HPDE6-E6E7 (cell line): Measurements from ENCODE around the gene TTC28.

Source experiments
- DNase-seq: peaks from one replicate; pipeline ENCODE4 v3.0.0; 2011; ENCODE audit warnings: missing footprints; ENCODE audit errors: extremely low spot score

TTC28 gene

DNA sequence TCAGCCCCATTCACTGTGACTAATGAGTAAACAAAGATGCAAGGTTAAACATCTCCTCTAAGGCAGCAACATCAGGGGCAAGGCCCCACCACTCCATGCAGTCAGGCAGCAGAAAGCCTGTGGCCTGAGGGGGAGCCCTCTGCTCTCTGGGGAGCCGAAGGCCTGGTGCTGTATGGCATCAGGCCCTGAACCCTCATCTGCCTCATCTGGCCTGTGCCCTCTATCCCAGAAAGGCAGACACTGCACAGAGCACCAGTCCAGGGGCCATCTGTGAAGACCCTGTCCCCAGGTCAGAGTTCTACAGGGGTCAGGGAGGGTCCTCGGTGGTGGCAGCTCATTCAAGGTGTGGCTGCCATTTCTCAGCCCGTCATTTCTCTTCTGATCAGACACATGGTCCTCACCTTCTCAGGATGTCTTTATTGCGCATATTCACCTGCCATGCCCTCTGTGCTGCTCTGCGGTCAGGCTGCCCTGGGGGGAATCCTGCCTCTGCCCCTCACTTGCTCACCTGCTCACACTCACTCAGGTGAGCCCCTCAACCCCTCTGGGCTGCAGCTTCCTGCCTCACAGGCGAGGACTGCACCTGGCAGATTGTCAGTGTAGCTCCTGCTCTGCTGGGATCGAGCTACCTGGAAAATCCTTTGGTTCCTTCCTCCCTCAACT is 657.5 kb downstream of the TTC28 start:
- DNase-seq = no peak

- DNase-seq = no peak
Observed at GRCh38 chr22:28021116-28021997, 658.3 kb downstream of the TTC28 start.

DNA sequence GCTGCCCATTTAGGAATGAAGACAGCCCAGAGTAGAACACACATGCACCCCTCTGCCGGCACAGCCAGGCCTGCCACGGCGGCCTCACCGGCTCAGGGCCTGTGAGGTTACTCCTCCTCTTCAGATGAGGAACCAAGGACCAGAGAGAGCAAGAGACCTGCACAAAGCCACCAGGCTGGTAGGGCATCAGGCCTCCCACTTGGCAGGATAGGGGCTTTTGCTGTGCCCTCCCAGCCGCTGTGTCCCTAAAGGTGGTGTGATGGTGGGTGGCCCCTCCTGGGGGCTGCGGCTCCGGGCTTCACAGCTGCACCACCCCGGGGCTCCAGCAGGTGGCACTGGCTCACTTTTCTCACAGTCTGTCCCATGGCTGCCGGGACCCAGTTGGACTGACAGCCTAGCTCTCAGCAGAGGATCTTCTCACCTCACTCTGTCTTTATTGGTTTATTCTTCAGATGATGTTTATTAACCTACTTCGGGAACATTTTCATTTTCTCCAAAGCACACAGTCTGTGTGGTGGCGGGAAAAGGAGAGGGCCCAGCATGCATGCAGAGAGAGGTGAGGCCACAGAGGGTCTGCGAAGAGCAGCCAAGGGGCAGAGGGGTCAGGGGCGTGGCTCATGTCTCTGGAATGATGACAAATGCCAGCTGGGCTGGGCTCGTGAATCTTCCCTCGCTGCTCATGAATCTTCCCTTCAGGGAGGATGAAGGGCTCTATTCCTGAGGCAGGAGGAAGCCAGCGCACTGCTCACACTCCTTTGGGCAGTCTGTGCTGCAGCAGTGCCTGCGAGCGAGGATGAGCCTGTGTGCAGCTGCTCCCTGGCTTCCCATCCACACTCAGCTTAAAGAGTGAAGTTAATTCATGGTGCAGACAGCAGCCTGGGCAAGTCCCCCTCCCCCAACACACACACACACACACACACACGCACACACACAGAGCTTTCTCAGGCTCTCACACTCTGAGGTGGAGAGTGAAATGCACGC is 659.5 kb downstream of the TTC28 start:
- DNase-seq = peak; percentile 67

DNA sequence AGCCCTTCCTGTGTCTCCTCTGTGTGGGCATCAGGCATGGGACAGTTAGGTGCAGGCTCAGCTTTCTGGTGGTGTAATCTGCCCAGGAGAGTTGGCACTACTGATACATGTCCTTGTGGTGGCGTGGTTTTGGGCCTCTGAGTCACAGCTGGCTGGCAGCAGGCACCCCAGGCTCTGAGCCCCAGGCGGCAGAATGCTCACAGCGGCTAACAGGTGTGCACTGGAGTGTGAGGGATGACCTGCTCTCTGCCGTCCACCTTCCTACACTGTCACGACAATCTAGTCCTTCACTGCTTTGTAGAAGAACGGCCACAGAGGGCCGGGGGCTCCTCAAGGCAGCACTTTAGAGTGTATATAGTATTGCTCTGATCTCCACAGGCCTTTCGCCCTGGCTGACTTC is 660.3 kb downstream of the TTC28 start:
- no peak for DNase-seq

- DNase-seq = no peak
Observed at GRCh38 chr22:28018461-28018927, 661.1 kb downstream of the TTC28 start.

GRCh38 chr22:28017859-28018258 is 661.8 kb downstream of the TTC28 start:
- DNase-seq = no peak

- DNase-seq = no peak
Observed at GRCh38 chr22:28017558-28017820, 662.2 kb downstream of the TTC28 start.

DNA sequence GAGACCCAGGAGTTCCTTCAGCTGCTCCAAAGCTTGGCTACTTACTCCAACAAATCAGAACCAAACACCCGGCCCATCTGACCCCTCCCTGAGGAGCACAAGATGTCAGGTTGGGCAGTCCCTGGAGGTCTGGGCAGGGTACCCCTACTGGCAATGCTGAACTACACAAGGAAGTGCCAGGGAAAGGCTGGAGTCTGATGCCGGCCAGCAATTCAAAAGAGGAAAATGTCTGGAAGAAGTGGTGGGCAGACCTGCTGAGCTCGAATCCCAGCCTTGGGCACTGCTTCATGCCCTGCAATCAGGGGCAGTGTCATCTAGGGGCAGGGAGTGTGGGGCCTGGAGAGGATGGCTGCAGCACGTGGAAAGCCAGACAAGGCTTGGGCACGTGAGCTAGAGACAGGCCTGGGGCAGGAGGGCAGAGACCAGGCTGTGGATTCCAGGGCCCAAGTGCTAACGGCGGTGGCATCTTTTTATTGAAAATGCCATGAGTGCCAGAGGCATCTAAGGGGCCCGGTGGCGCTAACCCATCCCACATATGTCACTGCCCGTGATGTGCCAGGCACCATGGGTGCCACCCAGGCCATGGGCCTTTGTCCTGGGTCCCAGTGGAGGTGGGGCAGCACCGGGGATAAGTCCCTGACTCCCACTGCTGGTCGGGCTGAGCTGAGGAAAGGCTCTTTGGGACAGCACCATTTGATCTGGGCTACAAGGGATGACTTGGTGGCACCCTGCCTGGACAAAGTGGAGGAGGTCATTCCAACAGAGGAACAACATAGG is 662.7 kb downstream of the TTC28 start:
- DNase-seq = no peak

- no peak for DNase-seq
Observed at GRCh38 chr22:28015676-28016601, 663.7 kb downstream of the TTC28 start.

DNA sequence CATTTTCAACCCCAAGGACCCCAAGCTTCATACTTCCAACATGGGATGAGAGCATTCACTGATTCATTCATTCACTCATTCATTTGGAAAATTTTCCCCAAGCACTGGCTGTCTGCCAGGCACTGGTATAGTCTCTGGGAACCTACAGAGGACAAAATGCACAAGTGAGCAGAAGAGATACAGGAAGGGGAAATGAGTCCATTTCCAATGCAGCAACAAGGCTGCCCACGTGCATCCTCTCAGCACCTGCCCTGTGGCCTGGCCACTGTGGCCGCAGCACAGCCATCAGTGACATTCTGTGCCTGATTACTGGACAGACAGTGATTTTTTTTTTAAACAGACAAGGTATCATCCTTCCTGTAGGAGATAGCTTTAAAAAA is 664.6 kb downstream of the TTC28 start:
- DNase-seq = no peak

- DNase-seq = no peak
Observed at GRCh38 chr22:28014211-28015045, 665.2 kb downstream of the TTC28 start.

DNA sequence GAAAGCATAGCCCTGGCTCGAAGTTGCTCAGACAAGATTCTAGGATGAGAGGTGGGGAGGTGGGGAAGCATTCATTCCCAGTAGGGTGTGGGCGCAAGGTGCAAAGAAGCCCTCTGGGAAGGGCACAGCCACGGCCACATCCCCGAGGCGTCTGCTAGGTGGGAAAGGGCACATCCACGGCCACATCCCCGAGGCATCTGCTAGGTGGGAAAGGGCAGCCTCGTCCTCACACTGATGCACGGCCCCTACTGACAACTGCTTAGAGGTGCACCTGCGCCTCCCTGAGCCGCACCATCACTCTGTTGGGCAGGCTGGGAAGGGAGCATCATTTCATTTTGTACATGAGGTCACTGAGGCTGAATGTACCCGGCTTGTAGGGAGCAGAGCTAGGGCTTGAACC is 666.0 kb downstream of the TTC28 start:
- no peak for DNase-seq

DNA sequence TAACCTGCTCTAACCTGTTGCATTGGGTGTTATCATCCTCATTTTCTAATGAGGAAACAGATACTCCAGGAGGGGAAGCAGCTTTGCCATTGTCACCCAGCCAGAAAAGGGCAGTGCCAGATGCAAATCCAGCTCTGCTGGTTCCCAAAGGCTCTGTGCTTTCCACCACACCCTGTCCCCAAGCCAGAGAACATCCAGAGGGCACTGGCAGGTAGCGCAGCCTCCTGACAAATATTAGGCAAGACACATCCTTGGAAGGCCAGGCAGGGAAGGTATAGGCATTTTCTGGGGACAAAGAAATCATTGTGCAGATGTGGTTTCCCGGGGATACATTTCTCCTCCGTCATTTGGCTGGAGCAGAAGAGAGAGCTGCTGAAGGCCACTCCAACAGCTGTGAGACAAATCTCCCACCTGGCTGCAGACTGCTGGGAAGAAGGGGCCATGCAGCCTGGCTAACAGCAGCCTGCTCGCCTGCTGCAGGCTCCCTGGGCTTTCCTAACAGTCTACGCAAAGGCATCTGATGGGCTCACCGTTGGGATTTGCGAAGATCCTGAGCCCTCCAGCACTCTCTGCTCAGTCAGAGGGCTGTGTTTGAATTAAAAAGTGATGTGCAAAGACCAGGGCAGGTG is 666.7 kb downstream of the TTC28 start:
- DNase-seq = no peak

- peak; percentile 88 for DNase-seq
Observed at GRCh38 chr22:28009272-28009827, 670.3 kb downstream of the TTC28 start.

DNA sequence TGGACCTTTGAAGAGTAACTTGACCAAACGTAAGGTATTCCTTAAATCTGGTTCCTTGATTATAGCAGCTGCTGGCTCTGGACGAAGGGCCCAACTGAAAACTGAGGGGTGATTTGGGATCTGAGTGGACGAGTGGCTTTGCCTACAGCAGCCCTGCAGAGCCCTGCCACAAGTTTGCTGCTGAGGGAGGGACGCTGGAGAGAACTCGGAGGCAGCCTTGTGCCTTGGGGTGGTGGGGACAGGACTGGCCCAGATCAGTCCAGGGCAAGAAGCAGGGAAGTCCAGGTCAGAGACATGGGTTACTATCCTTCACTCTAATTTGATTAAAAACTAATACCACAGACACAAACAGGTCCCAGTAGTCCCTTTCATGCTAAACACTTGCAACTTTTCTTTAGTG is 671.0 kb downstream of the TTC28 start:
- no peak for DNase-seq

DNA sequence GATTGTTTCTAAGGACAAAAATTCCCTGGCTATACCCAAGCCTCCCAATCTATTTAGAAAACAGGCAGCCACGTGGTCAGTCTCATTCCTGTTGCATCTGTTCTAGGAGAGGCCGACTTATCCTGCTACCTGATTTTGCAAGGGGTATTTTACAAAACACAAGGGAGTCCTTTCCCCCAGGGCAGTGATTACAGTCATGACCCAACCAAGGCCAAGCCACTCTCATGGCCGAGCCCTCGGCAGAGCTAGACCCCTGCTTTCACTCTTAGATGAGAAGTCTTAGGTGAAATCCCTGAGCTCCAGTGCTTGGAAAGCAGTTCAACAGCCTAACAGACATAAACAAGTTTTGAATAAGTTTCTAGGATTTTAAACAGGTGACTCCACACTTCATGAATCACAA is 671.6 kb downstream of the TTC28 start:
- no peak for DNase-seq

DNA sequence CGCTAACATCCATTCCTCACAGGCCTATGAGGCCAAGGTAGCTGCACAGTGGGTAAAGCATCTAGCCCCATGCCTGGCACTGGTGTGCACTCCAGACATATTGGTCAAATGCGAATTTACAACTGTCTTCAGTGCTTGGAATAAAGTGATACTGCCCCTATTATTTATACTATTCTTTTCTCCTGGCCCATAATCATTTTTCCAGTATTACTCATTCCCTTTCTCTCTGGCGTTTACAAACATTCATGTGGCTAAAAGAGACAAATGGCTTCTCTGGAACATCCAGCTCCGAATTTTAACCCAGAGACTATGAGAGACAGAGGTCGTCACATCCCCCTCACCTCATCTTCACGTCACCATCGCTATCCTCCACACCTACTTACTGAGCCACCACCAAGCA is 673.4 kb downstream of the TTC28 start:
- DNase-seq = no peak

- no peak for DNase-seq
Observed at GRCh38 chr22:28005513-28005912, 674.1 kb downstream of the TTC28 start.

GRCh38 chr22:28004021-28004420 is 675.6 kb downstream of the TTC28 start:
- no peak for DNase-seq
